K562 (cell line): ENCODE results near the gene PIGV. TPM values are rescaled to one million over a fixed set of nuclear protein-coding genes. Genes with fewer than 3 reads are reported as not detected.

Source experiments
- ATAC-seq: fragments of 200-7000 bp; cut with Tn5 transposase; 3 replicates; pipeline ENCODE4 v1.9.1; 2020; ENCODE audit warnings: moderate library complexity
- BruUV-seq: library from RNA; stranded (reverse); fragments of 400-500 nt; replicated peaks from 2 replicates; lab custom pipeline; 2021; lab: Mats Ljungman, UMichigan
- CTCF ChIA-PET: fragments of 300-600 bp; formaldehyde crosslinking; extraction: SDS; loops from one replicate; lab custom pipeline; 2021; ENCODE audit warnings: low intra/inter-chr PET ratio; lab: Yijun Ruan, JAX
- POLR2A ChIA-PET: fragments of 300-600, 350-650 bp; sonication (Branson Sonifier 250); formaldehyde crosslinking; extraction: SDS; loops from one replicate; lab custom pipeline; 2021; ENCODE audit warnings: antibody characterized with exemption, inconsistent platforms; lab: Yijun Ruan, JAX
- DNase-seq, 4 experiments: peaks; one replicate each; pipeline versions ENCODE4 v3.0.0 to v3.0.0-alpha.2; 2011 to 2018; ENCODE audit warnings: low spot score in 3 of 4, mixed read lengths in 3 of 4; ENCODE audit errors: extremely low read depth in 1 of 4
- FAIRE-seq: peaks from 2 replicates; lab custom pipeline; 2011; peaks lifted over from hg19 to GRCh38; lab: Jason Lieb, UNC
- H2AFZ ChIP-seq: 2 replicates; pipeline ENCODE4 v1.6.0; 2011; ENCODE audit warnings: low read depth, low read length, control low read depth, inconsistent platforms
- H3K27ac ChIP-seq: fragments of 200-600 bp; 3 replicates; pipeline ENCODE4 v1.8.0; 2011; ENCODE audit warnings: low read depth, mild to moderate bottlenecking, control low read depth, inconsistent platforms, low read length, moderate library complexity, mixed read lengths; ENCODE audit errors: extremely low read depth
- H3K27me3 ChIP-seq, 2 experiments: fragments of 300-600 bp in 1 of 2; 2 replicates in 1 of 2; 3 replicates in 1 of 2; pipeline versions ENCODE4 v1.6.0 to v1.8.0; 2011; ENCODE audit warnings: inconsistent platforms in 2 of 2, low read length in 2 of 2, mild to moderate bottlenecking in 1 of 2, mixed read lengths in 1 of 2, moderate library complexity in 1 of 2; ENCODE audit not compliant: control insufficient read depth in 2 of 2, insufficient read depth in 2 of 2
- H3K36me3 ChIP-seq: fragments of 300-600 bp; 3 replicates; pipeline ENCODE4 v1.8.0; 2011; ENCODE audit warnings: mild to moderate bottlenecking, low read length, inconsistent platforms; ENCODE audit not compliant: control insufficient read depth, insufficient read depth
- H3K4me1 ChIP-seq, 2 experiments: fragments of 200-600 bp in 1 of 2; replicated peaks in 1 of 2; 2 replicates in 1 of 2; 3 replicates in 1 of 2; pipeline versions ENCODE4 v1.5.1 to v1.8.0; 2011; ENCODE audit warnings: inconsistent platforms in 2 of 2, low read length in 2 of 2, mild to moderate bottlenecking in 1 of 2, mixed read lengths in 1 of 2, moderate library complexity in 1 of 2; ENCODE audit not compliant: control insufficient read depth in 2 of 2, insufficient read depth in 2 of 2
- H3K4me2 ChIP-seq: 2 replicates; pipeline ENCODE4 v1.6.1; 2011; ENCODE audit warnings: low read length, control low read depth, inconsistent platforms, mixed read lengths; ENCODE audit not compliant: insufficient read depth
- H3K4me3 ChIP-seq: fragments of 200-600 bp; sonication (generic), shearing (Covaris generic); 2 replicates; pipeline ENCODE4 v1.5.1; 2016; ENCODE audit warnings: control low read depth, inconsistent platforms
- H3K79me2 ChIP-seq: fragments of 200-600 bp; 3 replicates; pipeline ENCODE4 v1.8.0; 2011; ENCODE audit warnings: low read length, inconsistent platforms; ENCODE audit not compliant: control insufficient read depth, insufficient read depth
- H3K9ac ChIP-seq, 2 experiments: 2 replicates each; pipeline versions ENCODE4 v1.6.0 to v1.6.1; 2011; ENCODE audit warnings: low read depth in 2 of 2, low read length in 2 of 2, control low read depth in 1 of 2, inconsistent platforms in 1 of 2, mild to moderate bottlenecking in 1 of 2, mixed read lengths in 1 of 2; ENCODE audit not compliant: insufficient read depth in 1 of 2
- H3K9me1 ChIP-seq: one replicate; pipeline ENCODE4 v1.6.0; 2011; ENCODE audit warnings: inconsistent platforms, mild to moderate bottlenecking, low read length, moderate library complexity; ENCODE audit not compliant: control insufficient read depth, insufficient read depth
- H3K9me3 ChIP-seq: replicated peaks from 2 replicates; pipeline ENCODE4 v1.5.1; 2011; ENCODE audit warnings: low read depth, low read length, inconsistent platforms; ENCODE audit not compliant: control insufficient read depth, insufficient read depth
- H4K20me1 ChIP-seq: replicated peaks from 2 replicates; pipeline ENCODE4 v1.6.1; 2011; ENCODE audit warnings: low read length, inconsistent platforms, mixed read lengths; ENCODE audit not compliant: control insufficient read depth, insufficient read depth
- BRD9 ChIP-seq: fragments of 450-650 bp; IDR thresholded peaks from 2 replicates; pipeline ENCODE4 v1.6.1; 2018; ENCODE audit warnings: low read depth; ENCODE audit not compliant: partially characterized antibody
- NFE2 ChIP-seq: IDR thresholded peaks from 2 replicates; pipeline ENCODE4 v1.6.1; 2014; ENCODE audit warnings: antibody characterized with exemption, low read depth
- RBBP5 ChIP-seq: fragments of 200-600 bp; sonication (generic); IDR thresholded peaks from 2 replicates; pipeline ENCODE4 v1.6.1; 2012; ENCODE audit warnings: borderline replicate concordance, mild to moderate bottlenecking, low read length, control low read depth, inconsistent platforms; ENCODE audit not compliant: insufficient read depth, poor library complexity, severe bottlenecking
- ZC3H11A ChIP-seq: IDR thresholded peaks from 2 replicates; pipeline ENCODE4 v1.6.1; 2012; ENCODE audit warnings: low read depth, low read length, improper control_type of control experiment
- ZNF589 ChIP-seq: fragments of 200-800 bp; sonication (Bioruptor generic); IDR thresholded peaks from 2 replicates; pipeline ENCODE4 v1.6.1; 2016; ENCODE audit warnings: low read depth, missing genetic modification characterization, missing compliant biosample characterization
- ZNF695 ChIP-seq: fragments of 450-650 bp; formaldehyde crosslinking; IDR thresholded peaks from 2 replicates; pipeline ENCODE4 v1.4.0; 2020; ENCODE audit warnings: mild to moderate bottlenecking, moderate library complexity
- WGBS: fragments of 100-300 bp; shearing (Covaris generic); methylation state at CpG from one replicate; pipeline ENCODE4 v1.1.6; 2016; ENCODE audit warnings: low coverage, mixed read lengths; ENCODE audit not compliant: insufficient coverage; ENCODE audit errors: missing lambda C conversion rate; 5-methylcytosine and 5-hydroxymethylcytosine counted together
- in situ Hi-C: fragments of 300-500 bp; cut with MboI; formaldehyde crosslinking; loops from 4 replicates; pipeline ENCODE4 v1.15.0; 2018; ENCODE audit warnings: inconsistent platforms, mixed read lengths
- intact Hi-C: fragments of 100-400 bp; cut with micrococcal nuclease; formaldehyde crosslinking; loops from 2 replicates; pipeline ENCODE4 v1.14.2; 2022
- polyA plus RNA-seq, 8 experiments: library from polyadenylated mRNA; depleted of rRNA in 4 of 8; stranded (reverse) in 5 of 8; unstranded in 3 of 8; fragments of >200 nt; fragmentation: Nextera tagmentation in 2 of 8; fragmentation: Illumina TruSeq in 1 of 8; extraction: Ambion mirVana in 2 of 8; extraction: Trizol in 1 of 8; gene quantifications; 2 replicates each; pipeline versions ENCODE4 v1.2.1 to v1.2.3, GENCODE V29; 2011 to 2014; ENCODE audit warnings: inconsistent platforms in 1 of 8, missing spikeins in 1 of 8
- total RNA-seq, 7 experiments: library from RNA; depleted of rRNA in 6 of 7; stranded (reverse); fragments of >200 nt in 6 of 7; fragmentation: Illumina TruSeq in 2 of 7; extraction: Trizol in 2 of 7; gene quantifications; 2 replicates each; pipeline versions ENCODE4 v1.2.1 to v1.2.3, GENCODE V29; 2011 to 2021; ENCODE audit warnings: low replicate concordance in 1 of 7
- TF ChIP-seq, protein P1 (sequence below): fragments of 450-650 bp; IDR thresholded peaks from 2 replicates; pipeline ENCODE4 v1.6.1; 2016; ENCODE audit warnings: low read depth

PIGV gene
- total and polyA plus RNA-seq, 9 of the 15 experiments (the other 6 are each of a cell fraction or from before 2014, with no cell fraction given) = 8.4 to 21.8 (median 11.7) TPM

DNA sequence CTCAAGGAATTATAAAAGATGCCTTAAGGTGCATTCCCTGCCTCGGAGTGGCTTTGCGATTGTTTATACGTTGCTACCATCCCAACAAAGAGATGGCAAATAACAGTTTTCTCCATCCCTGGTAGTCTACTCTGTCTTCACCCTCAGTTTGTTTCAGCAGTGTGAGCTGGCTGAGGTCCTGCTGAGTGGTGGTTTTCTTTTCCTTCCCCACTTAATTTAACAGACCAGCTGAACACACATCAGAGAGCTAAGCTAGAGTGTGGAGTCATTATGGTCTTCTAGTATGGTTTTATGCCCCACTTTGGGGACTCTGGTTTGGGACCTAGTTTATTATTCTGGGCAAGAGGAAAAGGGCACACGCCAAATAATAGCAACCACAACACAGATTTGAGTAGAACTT, 2.2 kb downstream of the PIGV start:
- Histone ChIP-seq H3K4me2 (no peak overlapping the region), H3K36me3 (peaks cover 10% of the 10 kb centered on the region; the same call in 1 of the 3 replicates), H3K27ac (no peak overlapping the region), H3K4me3 (no peak overlapping the region), H3K9me3 (no peaks in the 10 kb centered on the region), H2AFZ (no peak overlapping the region), H3K27me3 (no peaks in the 10 kb centered on the region), H3K4me1 (peaks cover 42 to 63% of the 10 kb centered on the region in 2 experiments), H3K79me2 (peaks cover 44% of the 10 kb centered on the region), H4K20me1 (no peaks in the 10 kb centered on the region), H3K9ac (no peak overlapping the region), H3K9me1 (no peaks in the 10 kb centered on the region)
- WGBS = 83% methylated on average over 4 of the region's 4 CpGs
- in situ Hi-C loops (no loop called here), intact Hi-C loops (loop anchor here (1.0 to 5.0 kb wide), 7 partner anchors 67 to 303 kb away; no protein-coding TSS in a partner anchor)
- ChIA-PET POLR2A (interaction anchor here (0.6 to 9.2 kb wide), 13 partner anchors 10 to 191 kb away, joined by 3 to 112 read pairs (median 9); partner anchors contain the start of gene ARID1A), CTCF (interaction anchor here (1.2 to 5.0 kb wide), 7 partner anchors 113 to 289 kb away, joined by 3 to 80 read pairs (median 8); no protein-coding TSS in a partner anchor)
- no TSS peak for BruUV-seq
- TF ChIP-seq BRD9 (no peak), ZNF695 (no peak), RBBP5 (no peak), NFE2 (no peak)
- ATAC-seq (no peak), DNase-seq (no peak), FAIRE-seq (no peak)

DNA sequence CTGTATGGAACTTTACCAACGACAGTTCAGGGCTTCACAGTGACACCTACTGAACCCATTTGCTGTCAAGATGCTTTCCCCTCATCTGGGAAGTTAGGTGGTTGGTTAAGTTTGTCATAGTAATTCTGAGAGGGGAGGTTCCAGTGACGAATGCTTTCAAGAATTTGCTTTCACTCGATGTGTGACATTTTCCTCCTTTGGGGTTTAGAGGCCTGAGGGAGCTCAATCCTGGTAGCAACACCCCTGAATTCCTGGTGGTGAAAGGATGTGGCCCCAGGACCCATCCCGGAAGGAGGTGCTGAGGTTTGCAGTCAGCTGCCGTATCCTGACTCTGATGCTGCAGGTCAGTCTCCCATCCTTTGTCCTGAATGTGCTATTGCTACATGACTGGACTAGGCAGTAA, 2.8 kb downstream of the PIGV start:
- H3K4me3 ChIP-seq = no peak overlapping the region
- CTCF ChIA-PET = interaction anchor here (1.5 to 5.0 kb wide), 4 partner anchors 113 to 252 kb away, joined by 6 to 80 read pairs (median 10); no protein-coding TSS in a partner anchor
- no peaks in the 10 kb centered on the region for H3K27me3 ChIP-seq
- BruUV-seq = no TSS peak
- FAIRE-seq (no peak), ATAC-seq (no peak), DNase-seq (no peak)
- WGBS = 53% methylated on average over 5 of the region's 5 CpGs
- no peaks in the 10 kb centered on the region for H4K20me1 ChIP-seq
- intact Hi-C loops = loop anchor here (5.0 kb wide), 1 partner anchor 87 kb away; no protein-coding TSS in a partner anchor
- H3K79me2 ChIP-seq = peaks cover 38% of the 10 kb centered on the region
- peak overlapping the region in 1 of 2 experiments; percentile 11; a peak in 1 of 4 replicates for H3K9ac ChIP-seq
- in situ Hi-C loops = no loop called here
- H3K4me2 ChIP-seq = no peak overlapping the region
- H3K36me3 ChIP-seq = peaks cover 13% of the 10 kb centered on the region; the same call in 1 of the 3 replicates
- peaks cover 39 to 57% of the 10 kb centered on the region in 2 experiments for H3K4me1 ChIP-seq
- POLR2A ChIA-PET = interaction anchor here (0.6 to 9.2 kb wide), 9 partner anchors 9 to 747 kb away, joined by 3 to 112 read pairs (median 9); partner anchors contain the start of gene ARID1A
- H3K27ac ChIP-seq = no peak overlapping the region
- H3K9me3 ChIP-seq = no peaks in the 10 kb centered on the region
- H3K9me1 ChIP-seq = no peaks in the 10 kb centered on the region
- no peak overlapping the region for H2AFZ ChIP-seq
- TF ChIP-seq ZC3H11A = no peak
- TF ChIP-seq, protein P1, sequence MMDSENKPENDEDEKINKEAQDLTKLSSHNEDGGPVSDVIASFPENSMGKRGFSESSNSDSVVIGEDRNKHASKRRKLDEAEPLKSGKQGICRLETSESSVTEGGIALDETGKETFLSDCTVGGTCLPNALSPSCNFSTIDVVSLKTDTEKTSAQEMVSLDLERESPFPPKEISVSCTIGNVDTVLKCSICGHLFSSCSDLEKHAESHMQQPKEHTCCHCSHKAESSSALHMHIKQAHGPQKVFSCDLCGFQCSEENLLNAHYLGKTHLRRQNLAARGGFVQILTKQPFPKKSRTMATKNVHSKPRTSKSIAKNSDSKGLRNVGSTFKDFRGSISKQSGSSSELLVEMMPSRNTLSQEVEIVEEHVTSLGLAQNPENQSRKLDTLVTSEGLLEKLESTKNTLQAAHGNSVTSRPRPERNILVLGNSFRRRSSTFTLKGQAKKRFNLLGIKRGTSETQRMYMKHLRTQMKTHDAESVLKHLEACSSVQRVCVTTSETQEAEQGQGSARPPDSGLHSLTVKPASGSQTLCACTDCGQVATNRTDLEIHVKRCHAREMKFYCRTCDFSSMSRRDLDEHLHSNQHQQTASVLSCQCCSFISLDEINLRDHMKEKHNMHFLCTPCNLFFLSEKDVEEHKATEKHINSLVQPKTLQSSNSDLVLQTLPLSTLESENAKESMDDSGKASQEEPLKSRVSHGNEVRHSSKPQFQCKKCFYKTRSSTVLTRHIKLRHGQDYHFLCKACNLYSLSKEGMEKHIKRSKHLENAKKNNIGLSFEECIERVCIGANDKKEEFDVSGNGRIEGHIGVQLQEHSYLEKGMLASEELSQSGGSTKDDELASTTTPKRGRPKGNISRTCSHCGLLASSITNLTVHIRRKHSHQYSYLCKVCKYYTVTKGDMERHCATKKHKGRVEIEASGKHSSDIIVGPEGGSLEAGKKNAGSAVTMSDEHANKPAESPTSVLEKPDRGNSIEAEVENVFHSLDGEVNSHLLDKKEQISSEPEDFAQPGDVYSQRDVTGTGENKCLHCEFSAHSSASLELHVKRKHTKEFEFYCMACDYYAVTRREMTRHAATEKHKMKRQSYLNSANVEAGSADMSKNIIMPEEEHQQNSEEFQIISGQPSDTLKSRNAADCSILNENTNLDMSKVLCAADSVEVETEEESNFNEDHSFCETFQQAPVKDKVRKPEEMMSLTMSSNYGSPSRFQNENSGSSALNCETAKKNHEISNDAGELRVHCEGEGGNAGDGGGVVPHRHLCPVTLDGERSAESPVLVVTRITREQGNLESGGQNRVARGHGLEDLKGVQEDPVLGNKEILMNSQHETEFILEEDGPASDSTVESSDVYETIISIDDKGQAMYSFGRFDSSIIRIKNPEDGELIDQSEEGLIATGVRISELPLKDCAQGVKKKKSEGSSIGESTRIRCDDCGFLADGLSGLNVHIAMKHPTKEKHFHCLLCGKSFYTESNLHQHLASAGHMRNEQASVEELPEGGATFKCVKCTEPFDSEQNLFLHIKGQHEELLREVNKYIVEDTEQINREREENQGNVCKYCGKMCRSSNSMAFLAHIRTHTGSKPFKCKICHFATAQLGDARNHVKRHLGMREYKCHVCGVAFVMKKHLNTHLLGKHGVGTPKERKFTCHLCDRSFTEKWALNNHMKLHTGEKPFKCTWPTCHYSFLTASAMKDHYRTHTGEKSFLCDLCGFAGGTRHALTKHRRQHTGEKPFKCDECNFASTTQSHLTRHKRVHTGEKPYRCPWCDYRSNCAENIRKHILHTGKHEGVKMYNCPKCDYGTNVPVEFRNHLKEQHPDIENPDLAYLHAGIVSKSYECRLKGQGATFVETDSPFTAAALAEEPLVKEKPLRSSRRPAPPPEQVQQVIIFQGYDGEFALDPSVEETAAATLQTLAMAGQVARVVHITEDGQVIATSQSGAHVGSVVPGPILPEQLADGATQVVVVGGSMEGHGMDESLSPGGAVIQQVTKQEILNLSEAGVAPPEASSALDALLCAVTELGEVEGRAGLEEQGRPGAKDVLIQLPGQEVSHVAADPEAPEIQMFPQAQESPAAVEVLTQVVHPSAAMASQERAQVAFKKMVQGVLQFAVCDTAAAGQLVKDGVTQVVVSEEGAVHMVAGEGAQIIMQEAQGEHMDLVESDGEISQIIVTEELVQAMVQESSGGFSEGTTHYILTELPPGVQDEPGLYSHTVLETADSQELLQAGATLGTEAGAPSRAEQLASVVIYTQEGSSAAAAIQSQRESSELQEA = no peak
- no peak for TF ChIP-seq ZNF589 (CRISPR knock-in tag)
